PC-9 (cell line): Measurements from ENCODE around the gene TRPT1. TPM values are rescaled to one million over a fixed set of nuclear protein-coding genes. Genes with fewer than 3 reads are reported as not detected.

Source experiments
- BruUV-seq: library from RNA; stranded (reverse); fragments of 400-500 nt; replicated peaks from 2 replicates; lab custom pipeline; 2021; lab: Mats Ljungman, UMichigan
- CTCF ChIA-PET: fragments of 300-600 bp; sonication (Branson Sonifier 250); formaldehyde crosslinking; loops from one replicate; lab custom pipeline; 2022; ENCODE audit warnings: antibody characterized with exemption; lab: Charles Lee
- POLR2A ChIA-PET: fragments of 300-600 bp; sonication (Branson Sonifier 250); formaldehyde crosslinking; loops from one replicate; lab custom pipeline; 2022; ENCODE audit warnings: antibody characterized with exemption; ENCODE audit not compliant: unreplicated experiment; lab: Charles Lee
- DNase-seq, 2 experiments: peaks; one replicate each; pipeline versions ENCODE4 v3.0.0 to v3.0.0-alpha.2; 2015 to 2022; ENCODE audit warnings: mixed read lengths in 1 of 2
- H2AFZ ChIP-seq: fragments of 200-600 bp; sonication (generic); 2 replicates; pipeline ENCODE4 v1.8.1; 2017; ENCODE audit warnings: antibody characterized with exemption
- H3F3A ChIP-seq: fragments of 200-600 bp; sonication (generic); 2 replicates; pipeline ENCODE4 v1.8.1; 2017; ENCODE audit warnings: antibody characterized with exemption, mild to moderate bottlenecking, low read depth; ENCODE audit not compliant: insufficient read depth
- H3K27ac ChIP-seq: fragments of 200-600 bp; sonication (generic); 2 replicates; pipeline ENCODE4 v1.6.1; 2016; ENCODE audit warnings: mixed run types
- H3K27me3 ChIP-seq: fragments of 200-600 bp; sonication (generic); 2 replicates; pipeline ENCODE4 v1.6.1; 2016; ENCODE audit warnings: low read depth, mixed run types; ENCODE audit not compliant: insufficient read depth
- H3K36me3 ChIP-seq: fragments of 200-600 bp; sonication (generic); 2 replicates; pipeline ENCODE4 v1.6.1; 2016; ENCODE audit warnings: low read depth, mixed run types
- H3K4me1 ChIP-seq: fragments of 200-600 bp; sonication (generic); replicated peaks from 2 replicates; pipeline ENCODE4 v1.6.1; 2016; ENCODE audit warnings: mixed run types; ENCODE audit not compliant: insufficient read depth
- H3K4me2 ChIP-seq: fragments of 200-600 bp; sonication (generic); 2 replicates; pipeline ENCODE4 v1.6.1; 2017; ENCODE audit warnings: mixed run types
- H3K4me3 ChIP-seq: fragments of 200-600 bp; sonication (generic); 2 replicates; pipeline ENCODE4 v1.6.1; 2016; ENCODE audit warnings: mixed run types
- H3K79me2 ChIP-seq: fragments of 200-600 bp; sonication (generic); 2 replicates; pipeline ENCODE4 v1.6.1; 2017; ENCODE audit warnings: low read depth, mixed run types
- H3K9me2 ChIP-seq: fragments of 200-600 bp; sonication (generic); 2 replicates; pipeline ENCODE4 v1.8.1; 2017; ENCODE audit warnings: mild to moderate bottlenecking; ENCODE audit not compliant: insufficient read depth
- H3K9me3 ChIP-seq: fragments of 200-600 bp; sonication (generic); 2 replicates; pipeline ENCODE4 v1.8.1; 2016; ENCODE audit warnings: low read depth; ENCODE audit not compliant: insufficient read depth
- H4K20me1 ChIP-seq: fragments of 200-600 bp; sonication (generic); 2 replicates; pipeline ENCODE4 v1.8.1; 2017; ENCODE audit not compliant: insufficient read depth
- EZH2 ChIP-seq: fragments of 200-600 bp; sonication (generic); IDR thresholded peaks from 2 replicates; pipeline ENCODE4 v1.8.0; 2017; ENCODE audit warnings: antibody characterized with exemption, low read depth
- intact Hi-C: fragments of 100-400 bp; cut with micrococcal nuclease; formaldehyde crosslinking; loops from one replicate; pipeline ENCODE4 v1.10.0; 2022; ENCODE audit not compliant: unreplicated experiment
- total RNA-seq: library from RNA; stranded (reverse); gene quantifications from 2 replicates; pipeline ENCODE4 v1.2.3, GENCODE V29; 2021
- TF ChIP-seq, protein P1 (sequence below): fragments of 200-600 bp; sonication (generic); conservative IDR thresholded peaks from 2 replicates; pipeline ENCODE4 v1.6.1; 2017; ENCODE audit warnings: mixed run types, antibody characterized with exemption, mild to moderate bottlenecking, moderate library complexity

Gene TRPT1
- total RNA-seq, 1 experiment from 2014 or later, result 55.2 TPM

- no TSS peak for BruUV-seq
- Histone ChIP-seq H3K79me2 (peaks cover 14% of the 10 kb centered on the region), H3K36me3 (0 out of 2 replicates have a peak, but pooled peaks cover 5% of the 10 kb centered on the region), H3K27me3 (no peaks in the 10 kb centered on the region), H3F3A (peaks cover 30% of the 10 kb centered on the region), H3K4me3 (no peak overlapping the region), H3K4me2 (no peak overlapping the region), H3K4me1 (no peaks in the 10 kb centered on the region; the same call in 1 of the 2 replicates), H3K9me2 (no peaks in the 10 kb centered on the region), H3K9me3 (no peaks in the 10 kb centered on the region), H2AFZ (no peak overlapping the region), H3K27ac (no peak overlapping the region), H4K20me1 (peaks cover 9% of the 10 kb centered on the region; the same call in 1 of the 2 replicates)
- CTCF ChIA-PET, result interaction anchor here (0.6 to 0.7 kb wide), 2 partner anchors 406 to 1481 kb away, joined by 3 read pairs; no protein-coding TSS in a partner anchor
- intact Hi-C loops, result no loop called here
- DNase-seq, result no peak
- POLR2A ChIA-PET, result no interaction called here
- TF ChIP-seq, protein P1, sequence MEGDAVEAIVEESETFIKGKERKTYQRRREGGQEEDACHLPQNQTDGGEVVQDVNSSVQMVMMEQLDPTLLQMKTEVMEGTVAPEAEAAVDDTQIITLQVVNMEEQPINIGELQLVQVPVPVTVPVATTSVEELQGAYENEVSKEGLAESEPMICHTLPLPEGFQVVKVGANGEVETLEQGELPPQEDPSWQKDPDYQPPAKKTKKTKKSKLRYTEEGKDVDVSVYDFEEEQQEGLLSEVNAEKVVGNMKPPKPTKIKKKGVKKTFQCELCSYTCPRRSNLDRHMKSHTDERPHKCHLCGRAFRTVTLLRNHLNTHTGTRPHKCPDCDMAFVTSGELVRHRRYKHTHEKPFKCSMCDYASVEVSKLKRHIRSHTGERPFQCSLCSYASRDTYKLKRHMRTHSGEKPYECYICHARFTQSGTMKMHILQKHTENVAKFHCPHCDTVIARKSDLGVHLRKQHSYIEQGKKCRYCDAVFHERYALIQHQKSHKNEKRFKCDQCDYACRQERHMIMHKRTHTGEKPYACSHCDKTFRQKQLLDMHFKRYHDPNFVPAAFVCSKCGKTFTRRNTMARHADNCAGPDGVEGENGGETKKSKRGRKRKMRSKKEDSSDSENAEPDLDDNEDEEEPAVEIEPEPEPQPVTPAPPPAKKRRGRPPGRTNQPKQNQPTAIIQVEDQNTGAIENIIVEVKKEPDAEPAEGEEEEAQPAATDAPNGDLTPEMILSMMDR, result no peak
- TF ChIP-seq EZH2, result no peak
Observed at GRCh38 chr11:64253481-64253880, 27.5 kb upstream of the TRPT1 start.

DNA sequence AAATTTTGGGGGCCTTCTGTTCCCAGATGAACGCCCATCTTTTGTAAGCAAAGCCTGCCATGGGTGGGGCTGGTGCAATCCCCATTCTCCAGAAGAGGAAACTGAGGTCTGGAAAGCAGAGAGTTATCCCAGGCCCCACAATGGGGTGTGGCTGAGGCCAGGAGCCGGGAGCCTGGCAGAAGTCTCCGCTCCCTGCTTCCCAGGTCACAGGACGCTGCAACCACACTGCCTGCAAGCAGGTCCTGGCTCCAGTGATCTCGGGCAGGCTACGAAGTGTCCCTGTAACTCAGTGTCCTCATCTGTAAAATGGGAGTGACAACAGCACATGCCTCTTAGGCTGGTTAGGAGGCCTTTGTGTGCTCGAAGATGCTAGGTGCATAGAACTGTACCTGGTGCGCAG is 27.1 kb upstream of the TRPT1 start:
- intact Hi-C loops, result no loop called here
- no peaks in the 10 kb centered on the region for H3K9me2 ChIP-seq
- H3K4me3 ChIP-seq, result peak overlapping the region; percentile 88; the same call in 1 of the 2 replicates
- no peak for DNase-seq
- peaks cover 14% of the 10 kb centered on the region for H3K79me2 ChIP-seq
- H3K9me3 ChIP-seq, result no peaks in the 10 kb centered on the region
- TF ChIP-seq EZH2, result no peak
- TF ChIP-seq, protein P1, result no peak
- no peaks in the 10 kb centered on the region for H3K27me3 ChIP-seq
- no peaks in the 10 kb centered on the region; the same call in 1 of the 2 replicates for H3K4me1 ChIP-seq
- ChIA-PET POLR2A (interaction anchor here (0.7 kb wide), 1 partner anchor 29 kb away, joined by 6 read pairs; no protein-coding TSS in a partner anchor), CTCF (interaction anchor here (0.6 to 1.3 kb wide), 2 partner anchors 48 to 50 kb away, joined by 9 to 22 read pairs; no protein-coding TSS in a partner anchor)
- H3F3A ChIP-seq, result peaks cover 34% of the 10 kb centered on the region
- H3K27ac ChIP-seq, result no peak overlapping the region
- H2AFZ ChIP-seq, result no peak overlapping the region
- H3K36me3 ChIP-seq, result 0 out of 2 replicates have a peak, but pooled peaks cover 5% of the 10 kb centered on the region
- H3K4me2 ChIP-seq, result peak overlapping the region; percentile 99; the same call in 1 of the 2 replicates
- H4K20me1 ChIP-seq, result peaks cover 9% of the 10 kb centered on the region; the same call in 1 of the 2 replicates
- BruUV-seq, result TSS peak; percentile 1

DNA sequence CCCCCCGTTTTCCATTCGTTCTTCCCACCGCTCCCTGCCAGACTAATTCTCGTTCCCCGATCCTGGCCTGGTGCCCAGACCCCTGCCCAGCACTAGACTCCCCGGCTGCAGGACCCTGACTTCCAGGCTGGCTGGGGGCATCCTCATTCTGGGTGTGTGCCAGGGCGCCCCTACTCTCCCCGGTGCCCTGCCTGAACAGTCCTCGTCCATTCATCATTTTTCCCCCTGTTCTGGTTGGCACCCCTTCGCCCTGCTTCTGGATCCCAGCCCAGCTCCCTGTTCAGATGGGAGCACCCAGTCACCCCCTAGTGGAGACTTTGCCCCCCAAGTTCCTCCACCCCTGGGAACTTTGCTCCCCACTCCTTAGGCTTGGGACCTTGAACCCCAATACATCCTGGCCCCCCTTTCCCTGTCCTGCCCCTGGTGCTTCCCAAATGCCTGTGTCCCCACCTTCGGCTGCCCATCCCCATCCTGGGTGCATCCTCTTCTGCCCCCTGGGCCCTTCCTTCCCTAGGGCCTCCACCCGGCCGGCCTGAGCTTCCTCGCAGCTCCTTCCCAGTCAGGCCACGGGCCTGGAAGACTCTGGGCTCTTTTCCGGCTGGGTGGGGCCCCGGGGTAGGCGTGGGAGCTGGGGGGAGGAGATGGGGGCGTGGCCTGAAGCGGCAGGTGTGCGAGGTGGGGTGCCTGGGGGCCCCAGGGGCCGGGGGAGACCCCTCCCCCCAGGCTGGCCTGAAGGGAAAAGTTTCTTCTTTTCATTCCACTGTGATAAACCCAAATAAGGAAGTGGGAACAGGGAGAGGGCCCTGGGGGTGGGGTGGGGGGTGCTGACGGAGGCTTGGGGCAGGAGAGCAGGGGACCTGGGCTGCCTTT is 26.3 kb upstream of the TRPT1 start:
- TSS peak; percentile 16 for BruUV-seq
- POLR2A ChIA-PET, result interaction anchor here (0.5 to 0.7 kb wide), 6 partner anchors 15 to 29 kb away, joined by 3 to 11 read pairs (median 6); no protein-coding TSS in a partner anchor
- H3K27me3 ChIP-seq, result no peaks in the 10 kb centered on the region
- H3K79me2 ChIP-seq, result peaks cover 14% of the 10 kb centered on the region
- no peaks in the 10 kb centered on the region for H3K9me3 ChIP-seq
- intact Hi-C loops, result loop anchor here (1.0 kb wide), 2 partner anchors 48 to 49 kb away; no protein-coding TSS in a partner anchor
- peak overlapping the region; percentile 80 for H2AFZ ChIP-seq
- TF ChIP-seq EZH2, result no peak
- TF ChIP-seq, protein P1, result peak; percentile 61
- H3K27ac ChIP-seq, result no peak overlapping the region
- no peaks in the 10 kb centered on the region for H3K9me2 ChIP-seq
- CTCF ChIA-PET, result interaction anchor here (0.6 to 1.3 kb wide), 9 partner anchors 17 to 688 kb away, joined by 3 to 22 read pairs (median 4); no protein-coding TSS in a partner anchor
- peak overlapping the region; percentile 88 for H3K4me3 ChIP-seq
- 0 out of 2 replicates have a peak, but pooled peaks cover 5% of the 10 kb centered on the region for H3K36me3 ChIP-seq
- peak overlapping the region; percentile 99 for H3K4me2 ChIP-seq
- H3F3A ChIP-seq, result peaks cover 41% of the 10 kb centered on the region
- H4K20me1 ChIP-seq, result peaks cover 9% of the 10 kb centered on the region; the same call in 1 of the 2 replicates
- peaks cover 5% of the 10 kb centered on the region; the same call in 1 of the 2 replicates for H3K4me1 ChIP-seq
- peak in 1 of 2 experiments; percentile 76 for DNase-seq
